COLO668 (cell line): ENCODE results near the gene LRRC36.
A peak's percentile ranks its signal among the peaks of the same experiment; 100 is the strongest.

Experiments used
- DNase-seq: peaks from one replicate; lab custom pipeline; 2025; ENCODE audit not compliant: unreplicated experiment; lab: John Stamatoyannopoulos, UW

Gene LRRC36

GRCh38 chr16:67291461-67291860 lies 35.2 kb upstream of the LRRC36 start:
- DNase-seq: no peak

GRCh38 chr16:67294171-67294757 lies 32.4 kb upstream of the LRRC36 start:
- no peak for DNase-seq

- no peak for DNase-seq
These were observed 31.7 kb upstream of the LRRC36 start for GRCh38 chr16:67294938-67295361.

GRCh38 chr16:67296420-67296819 lies 30.2 kb upstream of the LRRC36 start:
- no peak for DNase-seq

GRCh38 chr16:67298277-67298676 lies 28.3 kb upstream of the LRRC36 start:
- DNase-seq: no peak

GRCh38 chr16:67299269-67299668 lies 27.3 kb upstream of the LRRC36 start:
- no peak for DNase-seq

- no peak for DNase-seq
These were observed 25.4 kb upstream of the LRRC36 start for GRCh38 chr16:67301080-67301782.

GRCh38 chr16:67302076-67302475 lies 24.5 kb upstream of the LRRC36 start:
- no peak for DNase-seq

- no peak for DNase-seq
These were observed 23.6 kb upstream of the LRRC36 start for GRCh38 chr16:67302970-67303369.

- DNase-seq: no peak
These were observed 22.6 kb upstream of the LRRC36 start for GRCh38 chr16:67304020-67304419.

- no peak for DNase-seq
These were observed 21.2 kb upstream of the LRRC36 start for GRCh38 chr16:67305216-67306071.

- no peak for DNase-seq
These were observed 16.1 kb upstream of the LRRC36 start for GRCh38 chr16:67310561-67310960.

GRCh38 chr16:67311607-67312488 lies 14.8 kb upstream of the LRRC36 start:
- DNase-seq: peak; percentile 33

GRCh38 chr16:67312719-67313118 lies 13.9 kb upstream of the LRRC36 start:
- DNase-seq: no peak

- DNase-seq: no peak
These were observed 8.8 kb upstream of the LRRC36 start for GRCh38 chr16:67317853-67318252.

GRCh38 chr16:67326115-67326471 lies 522 bp upstream of the LRRC36 start:
- no peak for DNase-seq

- no peak for DNase-seq
These were observed 1.1 kb downstream of the LRRC36 start for GRCh38 chr16:67327743-67328142.

- no peak for DNase-seq
These were observed 3.3 kb downstream of the LRRC36 start for GRCh38 chr16:67329901-67330300.

- no peak for DNase-seq
These were observed 6.7 kb downstream of the LRRC36 start for GRCh38 chr16:67333315-67333714.

- no peak for DNase-seq
These were observed 9.5 kb downstream of the LRRC36 start for GRCh38 chr16:67336116-67336515.

- DNase-seq: no peak
These were observed 10.0 kb downstream of the LRRC36 start for GRCh38 chr16:67336648-67337047.
